Suprapubic skin (tissue), 4 donors: ENCODE results near the gene SH3PXD2B. TPM values are rescaled to one million over a fixed set of nuclear protein-coding genes. Genes with fewer than 3 reads are reported as not detected.

ENCODE experiments used
- DNase-seq, 2 donors: peaks; one replicate each; pipeline ENCODE4 v3.0.0-alpha.2; 2019; ENCODE audit warnings: low spot score in 2 of 2
- H3K27ac ChIP-seq: fragments of 200-600 bp; sonication (generic); one replicate; pipeline ENCODE4 v1.5.1; 2019
- H3K27me3 ChIP-seq: fragments of 200-600 bp; sonication (generic); one replicate; pipeline ENCODE4 v1.5.1; 2019
- H3K36me3 ChIP-seq: fragments of 200-600 bp; sonication (generic); one replicate; pipeline ENCODE4 v1.5.1; 2019
- H3K4me1 ChIP-seq: fragments of 200-600 bp; sonication (generic); one replicate; pipeline ENCODE4 v1.5.1; 2019
- H3K4me3 ChIP-seq: fragments of 200-600 bp; sonication (generic); one replicate; pipeline ENCODE4 v1.5.1; 2019; ENCODE audit warnings: mild to moderate bottlenecking
- H3K9me3 ChIP-seq: fragments of 200-600 bp; sonication (generic); one replicate; pipeline ENCODE4 v1.5.1; 2019
- EP300 ChIP-seq: sonication (generic); formaldehyde crosslinking; IDR thresholded peaks from one replicate; pipeline ENCODE4 v1.6.1; 2017; ENCODE audit warnings: antibody characterized with exemption
- POLR2A ChIP-seq, 2 donors: fragments of 450-650 bp; IDR thresholded peaks; one replicate each; pipeline ENCODE4 v1.6.1; 2017; ENCODE audit warnings: antibody characterized with exemption in 2 of 2, mild to moderate bottlenecking in 2 of 2, moderate library complexity in 2 of 2
- POLR2AphosphoS5 ChIP-seq, 3 donors: sonication (generic); formaldehyde crosslinking; IDR thresholded peaks; one replicate each; pipeline ENCODE4 v1.6.1; 2017; ENCODE audit warnings: antibody characterized with exemption in 3 of 3
- WGBS: methylation state at CpG from one replicate; pipeline ENCODE4 v1.1.5; 2018; 5-methylcytosine and 5-hydroxymethylcytosine counted together
- total RNA-seq, 4 donors: library from RNA; depleted of rRNA; stranded (reverse); fragments of >200 nt; gene quantifications; one replicate each; pipeline ENCODE4 v1.1.0, GENCODE V29; 2016
- TF ChIP-seq, protein P1 (sequence below), 2 donors: fragments of 200-600 bp in 1 of 2; fragments of 450-650 bp in 1 of 2; sonication (generic) in 1 of 2; IDR thresholded peaks; one replicate each; pipeline ENCODE4 v1.5.1; 2016 to 2019; ENCODE audit warnings: antibody characterized with exemption in 2 of 2, mild to moderate bottlenecking in 1 of 2, moderate library complexity in 1 of 2

Gene SH3PXD2B
- total RNA-seq, 4 donors from 2014 or later, result 29.1 to 42.1 (median 31.3) TPM

DNA sequence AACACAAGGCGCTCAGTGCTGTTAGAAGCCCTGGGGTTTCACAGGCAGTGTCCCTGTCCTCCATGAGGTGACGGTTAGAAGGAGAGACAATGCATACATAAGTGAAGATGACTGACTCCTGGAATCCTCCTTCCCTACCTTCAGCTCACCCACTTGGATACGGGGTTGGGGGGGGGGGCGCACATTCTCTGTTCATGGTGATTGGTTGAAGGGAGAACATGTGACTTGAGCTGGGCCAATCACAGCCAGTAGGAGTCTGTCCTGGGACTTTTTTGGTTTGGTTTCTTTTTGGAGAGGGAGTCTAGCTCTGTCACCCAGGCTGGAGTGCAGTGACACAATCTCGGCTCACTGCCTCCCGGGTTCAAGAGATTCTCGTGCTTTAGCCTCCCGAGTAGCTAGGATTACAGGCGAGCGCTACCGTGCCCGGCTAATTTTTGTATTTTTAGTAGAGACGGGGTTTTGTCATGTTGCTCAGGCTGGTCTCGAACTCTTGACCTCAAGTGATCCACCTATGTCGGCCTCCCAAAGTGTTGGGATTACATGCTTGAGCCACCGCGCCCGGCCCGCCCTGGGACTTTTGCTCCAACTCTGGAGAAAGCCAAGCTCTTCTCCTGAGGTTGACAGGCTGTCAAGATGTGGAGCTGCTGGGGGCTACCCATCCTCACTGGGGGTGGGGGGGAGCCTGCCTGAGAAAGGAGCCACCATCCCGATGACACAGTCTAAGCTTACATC, 30.8 kb downstream of the SH3PXD2B start:
- Histone ChIP-seq H3K4me1 (peaks cover 95% of the 10 kb centered on the region), H3K4me3 (no peak overlapping the region), H3K27ac (peak overlapping the region; percentile 80), H3K27me3 (no peaks in the 10 kb centered on the region), H3K9me3 (no peaks in the 10 kb centered on the region), H3K36me3 (peaks cover 13% of the 10 kb centered on the region)
- TF ChIP-seq EP300 (no peak), POLR2AphosphoS5 (IDR thresholded peaks at IDR 0.05) (no peak), POLR2A (IDR thresholded peaks at IDR 0.05) (no peak)
- TF ChIP-seq, protein P1, sequence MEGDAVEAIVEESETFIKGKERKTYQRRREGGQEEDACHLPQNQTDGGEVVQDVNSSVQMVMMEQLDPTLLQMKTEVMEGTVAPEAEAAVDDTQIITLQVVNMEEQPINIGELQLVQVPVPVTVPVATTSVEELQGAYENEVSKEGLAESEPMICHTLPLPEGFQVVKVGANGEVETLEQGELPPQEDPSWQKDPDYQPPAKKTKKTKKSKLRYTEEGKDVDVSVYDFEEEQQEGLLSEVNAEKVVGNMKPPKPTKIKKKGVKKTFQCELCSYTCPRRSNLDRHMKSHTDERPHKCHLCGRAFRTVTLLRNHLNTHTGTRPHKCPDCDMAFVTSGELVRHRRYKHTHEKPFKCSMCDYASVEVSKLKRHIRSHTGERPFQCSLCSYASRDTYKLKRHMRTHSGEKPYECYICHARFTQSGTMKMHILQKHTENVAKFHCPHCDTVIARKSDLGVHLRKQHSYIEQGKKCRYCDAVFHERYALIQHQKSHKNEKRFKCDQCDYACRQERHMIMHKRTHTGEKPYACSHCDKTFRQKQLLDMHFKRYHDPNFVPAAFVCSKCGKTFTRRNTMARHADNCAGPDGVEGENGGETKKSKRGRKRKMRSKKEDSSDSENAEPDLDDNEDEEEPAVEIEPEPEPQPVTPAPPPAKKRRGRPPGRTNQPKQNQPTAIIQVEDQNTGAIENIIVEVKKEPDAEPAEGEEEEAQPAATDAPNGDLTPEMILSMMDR (IDR thresholded peaks at IDR 0.05), result no peak
- 97% methylated on average over 14 of the region's 20 CpGs for WGBS
- DNase-seq, result peak in 1 of 2 donors; percentile 56

DNA sequence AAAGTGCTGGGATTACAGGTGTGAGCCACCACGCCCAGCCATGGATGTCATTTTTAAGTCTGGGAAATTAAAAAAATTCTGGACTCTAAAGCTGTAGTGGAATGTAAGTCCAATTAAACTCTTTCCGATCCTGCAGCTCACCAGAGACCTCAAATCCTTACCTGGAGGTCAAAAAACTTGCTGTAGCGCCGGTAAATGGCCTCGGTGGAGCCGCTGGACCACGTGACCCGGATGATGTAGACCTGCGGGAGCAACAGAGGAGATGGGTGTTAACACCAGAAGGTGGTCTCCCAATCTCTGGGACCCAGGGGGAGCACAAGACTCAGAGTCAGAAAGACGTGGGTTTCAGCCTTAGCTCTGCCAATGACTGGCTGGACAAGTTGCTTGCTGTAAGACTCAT, 32.1 kb downstream of the SH3PXD2B start:
- Histone ChIP-seq H3K27me3 (no peaks in the 10 kb centered on the region), H3K4me1 (peaks cover 96% of the 10 kb centered on the region), H3K9me3 (no peaks in the 10 kb centered on the region), H3K27ac (peak overlapping the region; percentile 64), H3K4me3 (no peak overlapping the region), H3K36me3 (peaks cover 13% of the 10 kb centered on the region)
- no peak for TF ChIP-seq EP300
- no peak for TF ChIP-seq POLR2AphosphoS5 (IDR thresholded peaks at IDR 0.05)
- TF ChIP-seq, protein P1 (IDR thresholded peaks at IDR 0.05), result no peak
- no peak for TF ChIP-seq POLR2A (IDR thresholded peaks at IDR 0.05)
- WGBS, result 86% methylated on average over 10 of the region's 10 CpGs
- DNase-seq, result peak in 1 of 2 donors; percentile 60

DNA sequence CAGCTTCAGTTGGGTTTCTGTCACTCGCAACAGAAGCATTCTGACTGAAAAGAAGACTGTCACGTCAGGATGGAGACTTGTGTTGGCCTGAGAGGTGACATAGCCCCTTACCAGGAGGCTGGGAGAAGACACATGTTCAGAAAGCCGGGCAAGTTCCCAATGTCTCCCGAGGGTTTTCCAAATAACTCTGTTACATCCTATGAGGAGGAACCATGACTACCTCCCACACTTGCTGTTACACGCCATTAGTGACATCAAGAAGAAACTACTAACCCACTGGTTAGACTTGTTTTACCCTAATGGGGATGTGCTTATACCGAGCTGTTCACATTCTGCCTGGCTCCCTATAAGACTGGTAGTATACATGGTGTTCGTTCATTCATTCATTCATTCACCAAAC, 33.3 kb downstream of the SH3PXD2B start:
- 47% methylated on average over 7 of the region's 7 CpGs for WGBS
- H3K4me3 ChIP-seq, result peak overlapping the region; percentile 16
- H3K27ac ChIP-seq, result peak overlapping the region; percentile 93
- H3K27me3 ChIP-seq, result no peaks in the 10 kb centered on the region
- no peak for TF ChIP-seq POLR2A (IDR thresholded peaks at IDR 0.05)
- H3K4me1 ChIP-seq, result peaks cover 88% of the 10 kb centered on the region
- peak in 1 of 2 donors; percentile 71 for DNase-seq
- peaks cover 13% of the 10 kb centered on the region for H3K36me3 ChIP-seq
- no peaks in the 10 kb centered on the region for H3K9me3 ChIP-seq

DNA sequence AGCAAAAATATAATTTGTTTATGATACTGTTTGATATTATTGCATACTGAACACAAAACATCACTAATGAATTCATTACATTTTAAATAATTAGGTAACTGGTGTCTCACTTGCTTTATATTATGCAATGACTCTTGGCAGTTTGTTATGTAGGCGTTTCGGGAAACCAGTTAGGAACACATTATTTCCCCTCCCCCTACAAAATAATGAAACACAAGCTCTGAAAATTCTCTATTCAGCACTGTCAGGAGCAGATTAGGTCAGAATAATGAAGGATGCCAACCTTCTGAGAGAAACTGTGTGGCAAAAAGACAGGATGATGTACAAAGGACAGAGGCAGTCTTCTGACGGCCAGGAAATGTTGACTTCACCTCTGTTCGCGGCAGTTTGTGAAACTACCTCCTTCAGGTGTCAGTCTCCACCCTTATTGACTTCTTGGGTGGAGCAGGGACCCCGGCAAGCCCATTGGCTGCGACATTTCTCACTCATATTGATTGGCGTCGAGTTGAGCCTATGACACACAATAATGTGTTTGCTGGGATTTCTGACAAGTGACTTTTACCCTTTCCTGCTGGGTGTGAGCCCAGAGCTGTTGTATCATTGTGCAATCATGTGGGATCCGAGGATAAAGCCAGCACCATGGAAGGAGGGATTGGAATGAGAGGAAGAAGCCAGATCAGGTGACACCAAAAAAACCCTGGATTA, 33.9 kb downstream of the SH3PXD2B start:
- Histone ChIP-seq H3K4me1 (peaks cover 85% of the 10 kb centered on the region), H3K27me3 (no peaks in the 10 kb centered on the region)

DNA sequence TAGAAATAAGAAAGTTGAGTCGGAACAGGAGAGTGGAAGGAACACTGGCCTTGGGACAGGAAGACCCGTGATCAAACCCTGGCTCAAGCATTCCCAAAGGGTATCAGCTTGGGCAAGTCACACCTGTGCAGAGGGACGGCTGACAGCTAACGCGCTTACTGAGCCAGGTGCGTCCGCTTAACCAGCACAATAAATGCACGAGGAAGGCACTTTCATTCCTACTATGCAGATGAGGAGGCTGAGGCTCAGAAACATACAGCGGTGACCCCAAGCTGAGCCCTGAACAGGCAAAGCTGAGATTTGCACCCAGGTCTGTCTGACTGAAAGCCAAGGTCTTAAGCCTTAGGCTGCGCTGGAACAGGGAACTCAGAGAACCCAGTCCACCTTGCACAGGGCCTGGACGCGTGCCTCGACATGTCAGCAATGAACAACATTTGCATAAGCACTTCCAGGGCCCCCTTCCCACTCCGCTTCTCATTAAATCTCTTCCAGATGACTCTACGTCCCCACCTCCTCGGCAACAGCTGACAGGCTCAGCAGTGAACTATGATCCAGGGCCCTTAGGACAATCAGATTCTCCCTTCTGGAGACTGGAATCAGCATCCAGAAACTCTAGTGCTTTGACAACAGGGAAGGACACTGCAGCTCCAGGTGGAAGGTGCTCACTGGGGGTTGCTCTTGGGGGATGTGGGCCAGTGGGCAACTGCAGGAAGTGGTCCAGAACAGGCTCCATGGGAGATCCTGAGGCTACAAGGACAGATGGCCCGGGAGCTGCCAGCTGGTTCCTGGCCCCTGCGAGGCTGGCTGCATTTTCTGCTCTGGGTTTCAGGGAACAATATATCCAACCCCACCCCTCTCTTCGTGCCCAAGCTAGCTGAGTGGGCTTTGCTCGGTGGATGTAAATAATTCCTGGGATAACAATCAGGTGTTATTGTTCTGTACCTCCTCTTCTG, 35.2 kb downstream of the SH3PXD2B start:
- Histone ChIP-seq H3K27me3 (no peaks in the 10 kb centered on the region), H3K36me3 (peaks cover 13% of the 10 kb centered on the region), H3K4me1 (peaks cover 85% of the 10 kb centered on the region), H3K27ac (peak overlapping the region; percentile 93), H3K4me3 (no peak overlapping the region), H3K9me3 (no peaks in the 10 kb centered on the region)
- WGBS, result 45% methylated on average over 20 of the region's 20 CpGs
- no peak for TF ChIP-seq EP300
- TF ChIP-seq, protein P1 (IDR thresholded peaks at IDR 0.05), result no peak
- TF ChIP-seq POLR2A (IDR thresholded peaks at IDR 0.05), result no peak
- no peak for TF ChIP-seq POLR2AphosphoS5 (IDR thresholded peaks at IDR 0.05)
- peak in 1 of 2 donors; percentile 78 for DNase-seq

More for the DNA sequence above, 33.9 kb downstream of the SH3PXD2B start:
- peak overlapping the region; percentile 93 for H3K27ac ChIP-seq
- DNase-seq, result peak in 1 of 2 donors; percentile 88
- H3K9me3 ChIP-seq, result no peaks in the 10 kb centered on the region
- peaks cover 13% of the 10 kb centered on the region for H3K36me3 ChIP-seq
- TF ChIP-seq EP300 (no peak), POLR2A (IDR thresholded peaks at IDR 0.05) (no peak), POLR2AphosphoS5 (IDR thresholded peaks at IDR 0.05) (peak in 2 of 3 donors; percentile 65 to 93)
- 30% methylated on average over 10 of the region's 10 CpGs for WGBS
- peak overlapping the region; percentile 16 for H3K4me3 ChIP-seq
